D721Med (cell line): Measurements from ENCODE around the gene NEK10.

Source experiments
- DNase-seq: peaks from one replicate; pipeline ENCODE4 v3.0.0; 2011; ENCODE audit warnings: low spot score; ENCODE audit not compliant: insufficient read length
- FAIRE-seq: peaks from 2 replicates; lab custom pipeline; 2011; peaks lifted over from hg19 to GRCh38; lab: Jason Lieb, UNC
- TF ChIP-seq, protein P1 (sequence below): IDR thresholded peaks from 2 replicates; pipeline ENCODE4 v1.5.1; 2012; ENCODE audit warnings: mild to moderate bottlenecking, control low read depth; ENCODE audit not compliant: insufficient read depth; ENCODE audit errors: missing control alignments

NEK10 gene

DNA sequence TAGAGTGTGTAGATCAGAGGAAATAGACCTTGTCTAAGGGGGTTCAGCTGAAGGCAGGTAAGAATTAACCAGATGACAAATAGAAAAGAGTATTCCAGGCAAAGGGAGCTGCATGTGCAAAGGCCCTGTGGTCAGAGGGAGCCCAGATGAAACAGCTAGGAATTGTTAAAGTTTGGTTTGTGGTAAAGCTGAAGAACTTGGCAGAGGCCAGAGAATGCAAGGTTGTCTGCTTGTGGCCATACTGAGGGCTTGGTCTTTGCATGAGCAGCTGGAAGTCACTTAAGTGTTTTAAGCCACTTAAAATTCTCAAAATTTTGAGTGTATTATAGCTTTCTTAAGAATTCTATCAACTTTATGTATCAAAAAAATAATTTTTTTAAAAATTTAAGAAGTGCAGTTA lies 116.5 kb downstream of the NEK10 start:
- TF ChIP-seq, protein P1, sequence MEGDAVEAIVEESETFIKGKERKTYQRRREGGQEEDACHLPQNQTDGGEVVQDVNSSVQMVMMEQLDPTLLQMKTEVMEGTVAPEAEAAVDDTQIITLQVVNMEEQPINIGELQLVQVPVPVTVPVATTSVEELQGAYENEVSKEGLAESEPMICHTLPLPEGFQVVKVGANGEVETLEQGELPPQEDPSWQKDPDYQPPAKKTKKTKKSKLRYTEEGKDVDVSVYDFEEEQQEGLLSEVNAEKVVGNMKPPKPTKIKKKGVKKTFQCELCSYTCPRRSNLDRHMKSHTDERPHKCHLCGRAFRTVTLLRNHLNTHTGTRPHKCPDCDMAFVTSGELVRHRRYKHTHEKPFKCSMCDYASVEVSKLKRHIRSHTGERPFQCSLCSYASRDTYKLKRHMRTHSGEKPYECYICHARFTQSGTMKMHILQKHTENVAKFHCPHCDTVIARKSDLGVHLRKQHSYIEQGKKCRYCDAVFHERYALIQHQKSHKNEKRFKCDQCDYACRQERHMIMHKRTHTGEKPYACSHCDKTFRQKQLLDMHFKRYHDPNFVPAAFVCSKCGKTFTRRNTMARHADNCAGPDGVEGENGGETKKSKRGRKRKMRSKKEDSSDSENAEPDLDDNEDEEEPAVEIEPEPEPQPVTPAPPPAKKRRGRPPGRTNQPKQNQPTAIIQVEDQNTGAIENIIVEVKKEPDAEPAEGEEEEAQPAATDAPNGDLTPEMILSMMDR: no peak
- DNase-seq: no peak
- FAIRE-seq: no peak

DNA sequence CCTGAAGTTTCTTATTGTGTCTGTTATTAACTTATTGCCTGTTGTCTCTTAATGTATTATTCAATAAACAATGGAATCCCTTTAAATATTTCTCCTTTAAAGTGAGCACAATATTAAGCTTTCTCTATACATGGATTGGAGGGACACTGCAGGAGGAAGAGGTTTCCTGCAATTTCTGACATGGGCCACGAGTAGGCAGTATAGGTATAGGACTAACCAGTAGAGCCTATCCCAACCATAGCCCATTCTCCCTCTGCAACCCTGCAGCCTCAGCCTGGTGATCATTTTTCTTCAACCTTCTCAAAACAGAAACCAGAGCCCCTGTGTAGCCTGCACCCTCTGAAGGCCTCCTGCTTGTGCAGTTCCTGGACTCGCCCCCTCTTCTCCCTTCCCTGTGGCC lies 124.8 kb downstream of the NEK10 start:
- TF ChIP-seq, protein P1: no peak
- FAIRE-seq (no peak), DNase-seq (no peak)

DNA sequence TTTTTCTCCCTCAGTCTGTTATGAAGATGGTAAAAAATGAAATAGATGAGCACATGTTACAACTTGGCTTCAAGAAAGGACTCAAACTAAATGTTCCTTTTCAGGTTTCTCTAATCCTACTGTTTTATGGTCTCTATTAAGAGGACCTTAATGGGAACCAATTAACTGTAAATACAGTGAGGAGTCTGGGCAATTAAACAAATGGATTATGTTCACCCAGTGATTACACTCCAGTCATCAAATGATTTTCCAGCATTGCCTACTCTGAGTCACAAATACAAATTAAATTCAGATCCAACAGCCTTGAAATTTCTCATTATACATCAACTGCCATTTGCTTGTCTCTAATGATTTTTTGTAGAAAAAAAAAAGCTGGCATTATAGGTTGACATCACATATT lies 129.2 kb downstream of the NEK10 start:
- FAIRE-seq (no peak), DNase-seq (no peak)
- TF ChIP-seq, protein P1: no peak

DNA sequence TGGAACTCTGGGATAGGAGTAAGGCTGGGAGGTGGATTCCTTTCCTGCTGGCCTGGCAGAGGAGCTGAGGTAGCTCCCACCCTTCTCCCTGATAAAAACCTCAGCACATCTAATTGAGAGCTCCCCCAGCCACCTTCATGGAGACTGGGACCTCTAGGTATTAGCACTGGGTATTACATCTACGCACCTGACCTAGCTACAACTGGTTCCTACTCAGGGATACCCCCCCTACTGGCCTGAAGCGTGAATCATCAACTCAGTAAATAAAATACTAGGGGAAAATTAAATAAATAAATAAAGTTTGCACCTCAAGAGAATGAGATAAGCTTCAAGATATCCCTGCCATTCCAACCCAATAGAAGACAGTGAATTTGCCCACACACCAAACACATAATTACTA lies 140.4 kb downstream of the NEK10 start:
- FAIRE-seq (no peak), DNase-seq (no peak)
- TF ChIP-seq, protein P1: no peak

DNA sequence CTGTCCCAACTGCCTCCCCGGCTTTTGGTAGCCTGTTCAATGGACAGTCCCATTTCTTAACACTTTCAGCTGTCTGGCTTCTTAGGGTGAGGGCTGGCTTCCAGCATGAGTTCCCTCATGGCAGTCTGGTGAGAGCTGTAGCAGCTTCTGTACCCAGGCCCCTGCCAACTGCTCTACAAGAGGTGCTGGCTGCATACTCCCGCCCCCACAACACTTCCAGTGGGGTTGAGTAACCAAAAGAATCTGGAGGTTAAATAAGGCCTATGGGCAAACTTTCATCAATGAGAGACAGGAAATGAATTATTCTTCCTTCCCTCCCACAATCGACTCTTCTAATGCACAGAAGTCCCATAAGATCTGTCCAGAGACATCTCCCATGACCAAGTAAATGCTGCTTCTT lies 145.0 kb downstream of the NEK10 start:
- DNase-seq: no peak
- TF ChIP-seq, protein P1: no peak
- FAIRE-seq: no peak

DNA sequence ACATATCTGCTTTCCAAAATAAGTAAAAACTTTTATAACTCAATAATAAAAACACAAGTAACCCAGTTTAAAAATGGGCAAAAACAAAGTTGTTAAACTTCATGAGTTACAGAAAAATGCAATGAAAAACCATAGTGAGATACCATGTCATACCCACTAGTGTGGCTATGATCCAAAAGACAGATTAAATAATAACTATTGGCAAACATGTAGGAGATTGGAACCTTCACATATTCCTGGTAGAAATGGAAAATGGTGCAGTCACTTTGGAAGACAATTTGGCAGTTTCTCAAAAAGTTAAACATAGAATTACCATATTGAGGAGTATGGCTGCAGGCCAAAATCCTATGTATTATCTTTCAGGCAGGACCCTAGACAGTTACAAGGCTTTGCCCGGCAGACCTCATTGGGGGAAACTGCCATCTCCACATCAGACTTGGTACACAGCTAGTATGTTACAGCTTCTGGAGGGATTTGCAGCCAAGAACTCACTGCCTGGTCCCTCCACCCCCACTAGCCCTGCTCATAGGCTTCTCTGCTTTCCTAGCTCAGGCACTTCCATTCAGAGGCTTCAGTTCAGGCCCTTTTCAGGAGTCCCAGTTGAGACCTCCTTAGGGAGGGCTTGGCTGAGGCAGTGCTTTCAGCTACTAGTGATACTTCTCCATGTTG lies 147.8 kb downstream of the NEK10 start:
- DNase-seq (no peak), FAIRE-seq (no peak)
- TF ChIP-seq, protein P1: no peak

DNA sequence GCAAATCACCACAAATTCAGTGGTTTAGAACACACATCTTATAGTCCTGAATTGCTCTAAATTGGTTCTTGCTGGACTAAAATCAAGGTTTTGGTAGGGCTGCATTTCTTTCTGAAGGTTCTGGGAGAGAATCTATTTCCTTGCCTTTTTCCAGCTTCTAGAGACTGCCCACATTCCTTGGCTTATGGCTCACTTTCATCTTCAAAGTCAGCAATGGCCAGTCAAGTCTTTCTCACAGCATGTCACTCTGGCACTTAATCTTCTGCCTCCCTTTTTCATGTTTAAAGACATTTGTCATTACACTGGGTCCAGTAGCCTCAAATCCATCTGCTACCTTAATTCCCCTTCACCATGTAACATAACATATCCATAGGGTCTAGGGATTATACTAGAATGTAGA lies 149.0 kb downstream of the NEK10 start:
- FAIRE-seq (no peak), DNase-seq (no peak)
- TF ChIP-seq, protein P1: no peak
